NCI-H524 (cell line): ENCODE results near the gene GIPC1.
"Not testable (repeated sequence)": the region's sequence is repeated elsewhere in the genome, so short reads cannot be mapped to it uniquely, and the experiment has no call there.

Source experiments
- DNase-seq, 2 experiments: peaks; one replicate each; lab custom pipeline; 2025; lab: John Stamatoyannopoulos, UW

GIPC1 gene

GRCh38 chr19:14496029-14496833 is at the start of gene GIPC1:
GIPC1 (minus strand) TSS chr19:14496127; CDS start chr19:14482976, 13,151 bp downstream.
- peak; percentile 99 for DNase-seq

- DNase-seq: no peak
These were observed 49.8 kb upstream of the GIPC1 start for GRCh38 chr19:14545716-14546082.

- DNase-seq: peak in 1 of 2 experiments; percentile 32
These were observed 49.2 kb upstream of the GIPC1 start for GRCh38 chr19:14544977-14545715.

GRCh38 chr19:14544047-14544446 is 48.1 kb upstream of the GIPC1 start:
- no peak for DNase-seq

- no peak for DNase-seq
These were observed 46.9 kb upstream of the GIPC1 start for GRCh38 chr19:14542711-14543328.

- not testable (repeated sequence) for DNase-seq
These were observed 46.1 kb upstream of the GIPC1 start for GRCh38 chr19:14541979-14542378.

- no peak for DNase-seq
These were observed 45.0 kb upstream of the GIPC1 start for GRCh38 chr19:14540741-14541525.

GRCh38 chr19:14536926-14537692 is 41.2 kb upstream of the GIPC1 start:
- DNase-seq: no peak

GRCh38 chr19:14533450-14533849 is 37.5 kb upstream of the GIPC1 start:
- DNase-seq: no peak

GRCh38 chr19:14530506-14530905 is 34.6 kb upstream of the GIPC1 start:
- DNase-seq: no peak

- peak in 1 of 2 experiments; percentile 65 for DNase-seq
These were observed 34.0 kb upstream of the GIPC1 start for GRCh38 chr19:14530005-14530348.

- peak; percentile 100 for DNase-seq
These were observed 33.5 kb upstream of the GIPC1 start, which contains the start of gene TECR for GRCh38 chr19:14529254-14530004. TECR (plus strand) TSS chr19:14529594; CDS start chr19:14529697, 103 bp downstream.

- DNase-seq: no peak
These were observed 32.7 kb upstream of the GIPC1 start for GRCh38 chr19:14528419-14529253.

GRCh38 chr19:14526423-14526822 is 30.5 kb upstream of the GIPC1 start:
- DNase-seq: no peak

- DNase-seq: no peak
These were observed 29.8 kb upstream of the GIPC1 start for GRCh38 chr19:14525729-14526128.

GRCh38 chr19:14520543-14520942 is 24.6 kb upstream of the GIPC1 start:
- DNase-seq: no peak

- no peak for DNase-seq
These were observed 24.0 kb upstream of the GIPC1 start for GRCh38 chr19:14519860-14520407.

- DNase-seq: no peak
These were observed 23.4 kb upstream of the GIPC1 start for GRCh38 chr19:14519245-14519859.
